ENCODE measurements around the gene CDC34. TPM values are rescaled to one million over a fixed set of nuclear protein-coding genes. Genes with fewer than 3 reads are reported as not detected.

Gene CDC34, protein sequence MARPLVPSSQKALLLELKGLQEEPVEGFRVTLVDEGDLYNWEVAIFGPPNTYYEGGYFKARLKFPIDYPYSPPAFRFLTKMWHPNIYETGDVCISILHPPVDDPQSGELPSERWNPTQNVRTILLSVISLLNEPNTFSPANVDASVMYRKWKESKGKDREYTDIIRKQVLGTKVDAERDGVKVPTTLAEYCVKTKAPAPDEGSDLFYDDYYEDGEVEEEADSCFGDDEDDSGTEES
- total RNA-seq (2021; ENCODE audit: unreplicated experiment): 87.4 TPM
- 89.3 and 95.6 TPM in 2 replicates for polyA plus RNA-seq (2012)
- Bru-seq, nascent RNA: percentile 63 among the genes with signal in this experiment
- BruChase-seq, experiment 1, labeled RNA remaining after a 6-hour chase: percentile 77 among the genes with signal in this experiment
- BruChase-seq, experiment 2, labeled RNA remaining after a 2-hour chase: percentile 73 among the genes with signal in this experiment
- long read RNA-seq, transcript CDC34-201 (5 exons, 1,471 nt): major isoform, 183 of 253 reads
- long read RNA-seq, transcript CDC34-202 (5 exons, 1,147 nt): minor isoform, 8 of 253 reads
- long read RNA-seq, partial matches to known transcripts: 29 of 253 reads
- long read RNA-seq, other reads (novel, unspliced or antisense): 32 of 253 reads

DNA sequence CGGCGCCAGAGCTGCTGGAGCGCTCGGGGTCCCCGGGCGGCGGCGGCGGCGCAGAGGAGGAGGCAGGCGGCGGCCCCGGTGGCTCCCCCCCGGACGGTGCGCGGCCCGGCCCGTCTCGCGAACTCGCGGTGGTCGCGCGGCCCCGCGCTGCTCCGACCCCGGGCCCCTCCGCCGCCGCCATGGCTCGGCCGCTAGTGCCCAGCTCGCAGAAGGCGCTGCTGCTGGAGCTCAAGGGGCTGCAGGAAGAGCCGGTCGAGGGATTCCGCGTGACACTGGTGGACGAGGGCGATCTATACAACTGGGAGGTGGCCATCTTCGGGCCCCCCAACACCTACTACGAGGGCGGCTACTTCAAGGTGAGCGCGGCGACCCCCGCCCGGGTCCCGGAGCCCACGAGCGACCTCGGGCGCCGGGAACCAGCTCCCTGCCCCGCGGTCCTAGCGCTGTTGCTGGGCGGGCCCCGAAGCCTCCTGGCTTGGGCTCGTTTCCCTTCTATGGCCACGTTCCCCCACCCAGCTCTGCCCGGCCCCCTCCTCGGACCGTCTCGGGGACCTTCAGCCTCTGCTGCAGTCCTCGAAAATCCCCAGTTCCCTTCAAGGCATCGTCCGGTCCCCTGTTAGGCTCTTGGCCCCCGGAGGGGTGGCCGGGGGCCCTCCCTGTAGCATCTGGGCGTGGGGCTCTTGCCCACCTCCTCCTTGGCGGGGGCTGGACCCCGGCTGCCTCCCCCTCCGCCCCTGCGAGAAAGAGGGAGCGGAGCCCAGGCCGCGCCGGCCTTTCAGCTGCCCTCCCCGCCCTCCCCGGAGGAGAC lies at the start of gene CDC34:
Gene CDC34, plus strand, starts transcription at position 8 of the 808 bp plus-strand sequence. Its CDS starts 172 bp downstream, at position 180.
- Histone ChIP-seq H3K27ac (ENCODE audit: low read depth, low read length) (peak within 1 kb of the TSS; percentile 96), H3K4me1 (ENCODE audit: control insufficient read depth in 1 of 2, insufficient read depth in 2 of 2, low read length in 2 of 2) (peaks cover 23 to 45% of the 10 kb centered on the region in 2 experiments), H2AFZ (ENCODE audit: low read depth, low read length, poor library complexity, severe bottlenecking) (no peak within 1 kb of the TSS), H3K4me2 (ENCODE audit: low read length) (peak within 1 kb of the TSS; percentile 87), H4K20me1 (ENCODE audit: insufficient read depth) (peaks cover 9% of the 10 kb centered on the region; the same call in 1 of the 2 replicates), H3K9me2 (ENCODE audit: insufficient read depth) (no peaks in the 10 kb centered on the region), H3K79me2 (ENCODE audit: insufficient read depth, low read length) (peaks cover 50% of the 10 kb centered on the region), H3K36me3 (ENCODE audit: control insufficient read depth in 1 of 2, insufficient read depth in 2 of 2, low read length in 2 of 2) (peaks cover 13 to 14% of the 10 kb centered on the region in 2 experiments; a peak in 3 of 4 replicates), H3K27me3 (ENCODE audit: insufficient read depth, low read length) (no peaks in the 10 kb centered on the region), H3K4me3 (replicated peaks in 1 of 2; ENCODE audit: low read depth in 1 of 2, low read length in 2 of 2) (peak within 1 kb of the TSS; percentile 77 to 86), H3K9me3 (ENCODE audit: control insufficient read depth in 1 of 2, insufficient read depth in 1 of 2, low read depth in 1 of 2, low read length in 2 of 2) (no peaks in the 10 kb centered on the region; a peak in 1 of 4 replicates), H3K9ac (ENCODE audit: low read length) (peak within 1 kb of the TSS; percentile 91)
- no TSS peak for BruUV-seq (replicated peaks)
- CTCF ChIA-PET: interaction anchor here (0.6 to 3.2 kb wide), 4 partner anchors 21 to 766 kb away, joined by 3 to 23 read pairs (median 3); partner anchors contain the start of gene BSG
- DNase-seq (ENCODE audit: low read depth, low spot score) (no peak), ATAC-seq (peak; percentile 30)
- POLR2A ChIA-PET: interaction anchor here (0.6 to 1.7 kb wide), 8 partner anchors 10 to 52 kb away, joined by 3 to 10 read pairs (median 4); partner anchors contain the start of genes BSG and TPGS1
- intact Hi-C loops (cut with micrococcal nuclease): no loop called here
- RAD21 ChIA-PET (ENCODE audit: low non-redundant PET in 1 of 2, low total read pairs in 2 of 2, uncharacterized antibody in 2 of 2, unreplicated experiment in 2 of 2): interaction anchor here in 1 of 2 experiments (0.7 to 0.8 kb wide), 2 partner anchors 21 to 100 kb away, joined by 4 to 5 read pairs; no protein-coding TSS in a partner anchor
- TF ChIP-seq ELF1 (IDR thresholded peaks at IDR 0.05; ENCODE audit: borderline replicate concordance, low read depth) (no peak), ZFX (IDR thresholded peaks at IDR 0.05) (peak; percentile 45; the same call in 1 of the 2 replicates), POLR2AphosphoS5 (IDR thresholded peaks at IDR 0.05; ENCODE audit: low read depth, low read length) (peak; percentile 57), MAX (IDR thresholded peaks at IDR 0.05) (no peak), TCF7L2 (IDR thresholded peaks at IDR 0.05; ENCODE audit: borderline replicate concordance, extremely low read depth, insufficient read depth, insufficient read length) (peak; percentile 46)
